Measurements from ENCODE around the gene C11orf21.
"Not testable (repeated sequence)": the region's sequence is repeated elsewhere in the genome, so short reads cannot be mapped to it uniquely, and the experiment has no call there.

DNA sequence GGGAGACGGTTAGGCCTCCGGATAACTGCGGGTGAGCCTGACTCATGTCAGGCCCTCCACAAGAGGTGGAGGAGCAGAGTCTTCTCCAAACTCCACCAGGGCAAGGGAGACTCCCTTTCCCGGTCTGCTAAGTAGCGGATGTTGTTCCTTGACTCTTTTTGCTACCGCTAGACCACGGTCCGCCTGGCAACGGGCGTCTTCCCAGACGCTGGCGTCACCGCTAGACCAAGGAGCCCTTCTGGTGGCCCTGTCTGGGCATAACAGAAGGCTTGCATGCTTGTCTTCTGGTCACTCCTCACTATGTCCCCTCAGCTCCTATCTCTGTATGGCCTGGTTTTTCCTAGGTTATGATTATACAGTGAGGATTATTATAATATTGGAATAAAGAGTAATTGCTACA, 15.4 kb downstream of the C11orf21 start:
- not testable (repeated sequence) for TF ChIP-seq EZH2 (IDR thresholded peaks at IDR 0.05; ENCODE audit: insufficient read depth, poor library complexity, severe bottlenecking); EZH2phosphoT487 (IDR thresholded peaks at IDR 0.05; ENCODE audit: insufficient read depth, low read depth)

Data from GM23248 (cell line).